HepG2 (cell line): ENCODE measurements around the gene KCNQ2. TPM values are rescaled to one million over a fixed set of nuclear protein-coding genes. Genes with fewer than 3 reads are reported as not detected.
"Not testable (repeated sequence)": the region's sequence is repeated elsewhere in the genome, so short reads cannot be mapped to it uniquely, and the experiment has no call there.

Experiments
- ATAC-seq: fragments of 200-7000 bp; cut with Tn5 transposase; 3 replicates; pipeline ENCODE4 v1.9.1; 2020; ENCODE audit warnings: mild to moderate bottlenecking, moderate library complexity
- BruUV-seq: library from RNA; stranded (reverse); fragments of 400-500 nt; replicated peaks from 2 replicates; lab custom pipeline; 2021; lab: Mats Ljungman, UMichigan
- CTCF ChIA-PET: fragments of 300-600 bp; formaldehyde crosslinking; extraction: SDS; loops from one replicate; lab custom pipeline; 2021; ENCODE audit warnings: low total read pairs, inconsistent platforms, low intra/inter-chr PET ratio; lab: Yijun Ruan, JAX
- POLR2A ChIA-PET: fragments of 350-600 bp; sonication (Branson Sonifier 250); formaldehyde crosslinking; loops from one replicate; lab custom pipeline; 2020; ENCODE audit warnings: antibody characterized with exemption, inconsistent platforms; lab: Yijun Ruan, JAX
- DNase-seq: peaks from one replicate; pipeline ENCODE4 v3.0.0-alpha.2; 2015; ENCODE audit warnings: low spot score
- FAIRE-seq: peaks from 3 replicates; lab custom pipeline; 2011; peaks lifted over from hg19 to GRCh38; lab: Jason Lieb, UNC
- H2AFZ ChIP-seq: one replicate; pipeline ENCODE4 v1.6.1; 2011; ENCODE audit warnings: low read length, inconsistent platforms
- H3K27ac ChIP-seq: fragments of 300-600 bp; 3 replicates; pipeline ENCODE4 v1.8.0; 2011; ENCODE audit warnings: mixed run types, mild to moderate bottlenecking, mixed read lengths, low read length, inconsistent platforms; ENCODE audit not compliant: insufficient read depth; ENCODE audit errors: extremely low read length
- H3K27me3 ChIP-seq, 2 experiments: fragments of 200-600 bp in 1 of 2; 2 replicates in 1 of 2; 3 replicates in 1 of 2; pipeline versions ENCODE4 v1.6.0 to v1.8.0; 2011; ENCODE audit warnings: low read length in 2 of 2, mild to moderate bottlenecking in 2 of 2, moderate library complexity in 2 of 2, inconsistent platforms in 1 of 2; ENCODE audit not compliant: insufficient read depth in 2 of 2, control insufficient read depth in 1 of 2
- H3K36me3 ChIP-seq, 2 experiments: fragments of 200-600 bp in 1 of 2; replicated peaks in 1 of 2; 2 replicates in 1 of 2; 3 replicates in 1 of 2; pipeline versions ENCODE4 v1.5.1 to v1.8.0; 2011; ENCODE audit warnings: low read length in 2 of 2, inconsistent platforms in 1 of 2; ENCODE audit not compliant: insufficient read depth in 2 of 2, control insufficient read depth in 1 of 2
- H3K4me1 ChIP-seq: 2 replicates; pipeline ENCODE4 v1.5.1; 2012; ENCODE audit warnings: low read length, inconsistent platforms; ENCODE audit not compliant: insufficient read depth
- H3K4me2 ChIP-seq: 2 replicates; pipeline ENCODE4 v1.6.0; 2011; ENCODE audit warnings: low read depth, low read length, inconsistent platforms
- H3K4me3 ChIP-seq, 3 experiments: fragments of 200-600 bp in 1 of 3; sonication (generic), shearing (Covaris generic) in 1 of 3; replicated peaks in 1 of 3; 2 replicates each; pipeline ENCODE4 v1.5.1; 2011 to 2016; ENCODE audit warnings: low read length in 3 of 3, inconsistent platforms in 2 of 3, low read depth in 2 of 3, mild to moderate bottlenecking in 2 of 3, control low read depth in 1 of 3, mixed read lengths in 1 of 3; ENCODE audit not compliant: insufficient read depth in 1 of 3
- H3K79me2 ChIP-seq: one replicate; pipeline ENCODE4 v1.6.1; 2011; ENCODE audit warnings: low read length, inconsistent platforms; ENCODE audit not compliant: insufficient read depth
- H3K9ac ChIP-seq: 2 replicates; pipeline ENCODE4 v1.6.0; 2011; ENCODE audit warnings: mild to moderate bottlenecking, low read depth, low read length, inconsistent platforms; ENCODE audit not compliant: insufficient read depth
- H3K9me3 ChIP-seq: 2 replicates; pipeline ENCODE4 v1.5.1; 2012; ENCODE audit warnings: mild to moderate bottlenecking, low read length
- H4K20me1 ChIP-seq: 2 replicates; pipeline ENCODE4 v1.6.0; 2011; ENCODE audit warnings: inconsistent platforms, mild to moderate bottlenecking, low read length, moderate library complexity; ENCODE audit not compliant: insufficient read depth
- CHD2 ChIP-seq: IDR thresholded peaks from 2 replicates; pipeline ENCODE4 v1.6.1; 2011; ENCODE audit warnings: low read depth, low read length, improper control_type of control experiment
- PRDM15 ChIP-seq: sonication (generic); formaldehyde crosslinking; IDR thresholded peaks from 2 replicates; pipeline ENCODE4 v1.4.0; 2020; ENCODE audit warnings: missing genetic modification reagents
- ZBTB25 ChIP-seq: IDR thresholded peaks from 2 replicates; pipeline ENCODE4 v1.6.1; 2018; ENCODE audit warnings: missing genetic modification reagents
- ZNF407 ChIP-seq: sonication (generic); formaldehyde crosslinking; IDR thresholded peaks from one replicate; pipeline ENCODE4 v1.5.1; 2020; ENCODE audit warnings: mild to moderate bottlenecking, missing genetic modification reagents; ENCODE audit errors: not compliant biosample characterization
- WGBS: methylation state at CpG from one replicate; pipeline ENCODE4 v1.1.6; 2017; ENCODE audit warnings: low lambda C conversion rate; 5-methylcytosine and 5-hydroxymethylcytosine counted together
- in situ Hi-C: cut with HindIII; loops from 2 replicates; pipeline ENCODE4 v1.10.0; 2017; ENCODE audit warnings: low pct_unique_long_range_greater_than_20kb; ENCODE audit not compliant: extremely low pct_ligation_motif_present
- intact Hi-C: fragments of 100-400 bp; cut with micrococcal nuclease; formaldehyde crosslinking; loops from one replicate; pipeline ENCODE4 v1.10.0; 2022; ENCODE audit not compliant: unreplicated experiment
- polyA plus RNA-seq, 8 experiments: library from polyadenylated mRNA; depleted of rRNA in 3 of 8; stranded (reverse) in 7 of 8; unstranded in 1 of 8; fragments of >200 nt; fragmentation: Illumina TruSeq in 4 of 8; extraction: Trizol in 4 of 8; gene quantifications; 2 replicates each; pipeline versions ENCODE4 v1.2.1 to v1.2.3, GENCODE V29; 2011 to 2016; ENCODE audit warnings: low read depth in 4 of 8, missing spikeins in 1 of 8, mixed read lengths in 1 of 8; ENCODE audit not compliant: insufficient read depth in 1 of 8
- total RNA-seq, 5 experiments: library from RNA; depleted of rRNA; stranded (reverse); fragments of >200 nt; fragmentation: Illumina TruSeq; extraction: Trizol; gene quantifications; 2 replicates each; pipeline ENCODE4 v1.2.3, GENCODE V29; 2016; ENCODE audit warnings: low read depth in 1 of 5

The KCNQ2 gene
- total and polyA plus RNA-seq, 2 of the 13 experiments (the other 11 are each of a cell fraction or from before 2014, with no cell fraction given), result not detected

- BruUV-seq, H3K9ac ChIP-seq, CTCF ChIA-PET, H3K9me3 ChIP-seq, in situ Hi-C loops, H3K36me3 ChIP-seq, H3K79me2 ChIP-seq, H3K4me1 ChIP-seq, ATAC-seq, POLR2A ChIA-PET, FAIRE-seq, H3K27ac ChIP-seq, H2AFZ ChIP-seq, intact Hi-C loops, H3K4me2 ChIP-seq, H3K4me3 ChIP-seq, DNase-seq, H4K20me1 ChIP-seq: not testable (repeated sequence)
- H3K27me3 ChIP-seq, result peaks cover 21 to 82% of the 10 kb centered on the region in 2 experiments
- 22% methylated on average over 10 of the region's 10 CpGs for WGBS
- TF ChIP-seq CHD2, result peak; percentile 62; the same call in 1 of the 2 replicates
Observed at GRCh38 chr20:63514520-63514919, 42.1 kb upstream of the KCNQ2 start.

GRCh38 chr20:63513207-63513606 is 40.8 kb upstream of the KCNQ2 start:
- no peak overlapping the region for H3K9ac ChIP-seq
- H3K36me3 ChIP-seq, result no peaks in the 10 kb centered on the region
- no peak overlapping the region for H3K4me2 ChIP-seq
- no peaks in the 10 kb centered on the region for H4K20me1 ChIP-seq
- BruUV-seq, result no TSS peak
- POLR2A ChIA-PET, result no interaction called here
- no peaks in the 10 kb centered on the region for H3K9me3 ChIP-seq
- intact Hi-C loops, result no loop called here
- WGBS, result 59% methylated on average over 3 of the region's 3 CpGs
- H3K79me2 ChIP-seq, result no peaks in the 10 kb centered on the region
- no peak overlapping the region for H3K27ac ChIP-seq
- ATAC-seq (no peak), FAIRE-seq (no peak), DNase-seq (no peak)
- H3K27me3 ChIP-seq, result peaks cover 13 to 79% of the 10 kb centered on the region in 2 experiments
- no peak overlapping the region for H2AFZ ChIP-seq
- in situ Hi-C loops, result no loop called here
- CTCF ChIA-PET, result no interaction called here
- no peaks in the 10 kb centered on the region for H3K4me1 ChIP-seq
- no peak overlapping the region for H3K4me3 ChIP-seq
- no peak for TF ChIP-seq ZBTB25 (CRISPR knock-in tag)
- TF ChIP-seq ZNF407, result no peak
- no peak for TF ChIP-seq PRDM15 (CRISPR knock-in tag)
